ENCODE measurements around the gene NAV2.

Gene NAV2

DNA sequence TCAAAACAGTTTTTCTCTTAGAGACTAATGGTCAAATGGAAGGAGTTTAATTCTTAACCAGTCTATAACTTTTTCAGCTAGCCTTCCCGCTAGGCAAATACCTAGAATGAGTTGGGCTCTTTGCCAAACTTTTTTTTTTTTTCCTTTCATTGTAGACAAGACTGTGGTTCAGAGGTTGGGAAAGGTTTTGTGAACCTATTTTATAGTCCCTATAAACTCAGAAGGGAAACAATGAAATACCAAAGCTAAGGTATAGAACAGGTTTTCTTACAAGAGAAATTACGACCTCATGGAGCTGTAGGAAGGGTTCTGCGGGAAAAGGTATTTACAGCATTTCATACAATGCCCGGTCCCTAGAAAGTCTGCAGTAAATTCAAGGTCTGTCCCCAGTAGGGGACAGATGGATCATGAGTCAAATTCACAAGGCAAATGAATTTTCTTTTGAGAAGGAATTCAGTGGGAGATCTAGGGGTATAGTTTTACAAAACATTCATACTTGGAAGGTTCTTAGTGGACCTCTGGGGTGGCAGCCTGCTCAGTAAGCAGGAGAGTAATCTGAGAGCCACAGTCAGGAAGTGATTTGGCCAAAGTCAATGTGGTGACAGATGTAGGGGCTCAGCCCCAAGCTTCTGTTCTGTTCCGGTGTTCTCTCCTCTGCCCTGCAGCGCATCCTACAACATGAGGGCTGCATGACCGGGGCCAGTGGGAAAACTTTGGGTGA lies 300.9 kb downstream of the NAV2 start:
- no peak overlapping the region for H3K4me2 ChIP-seq (ENCODE audit: low read depth, low read length)
- TF ChIP-seq EZH2phosphoT487 (IDR thresholded peaks at IDR 0.05; ENCODE audit: low read length) (no peak), EZH2 (optimal IDR thresholded peaks at IDR 0.05; ENCODE audit: low read depth, low read length) (no peak)
- TF ChIP-seq, protein P1, sequence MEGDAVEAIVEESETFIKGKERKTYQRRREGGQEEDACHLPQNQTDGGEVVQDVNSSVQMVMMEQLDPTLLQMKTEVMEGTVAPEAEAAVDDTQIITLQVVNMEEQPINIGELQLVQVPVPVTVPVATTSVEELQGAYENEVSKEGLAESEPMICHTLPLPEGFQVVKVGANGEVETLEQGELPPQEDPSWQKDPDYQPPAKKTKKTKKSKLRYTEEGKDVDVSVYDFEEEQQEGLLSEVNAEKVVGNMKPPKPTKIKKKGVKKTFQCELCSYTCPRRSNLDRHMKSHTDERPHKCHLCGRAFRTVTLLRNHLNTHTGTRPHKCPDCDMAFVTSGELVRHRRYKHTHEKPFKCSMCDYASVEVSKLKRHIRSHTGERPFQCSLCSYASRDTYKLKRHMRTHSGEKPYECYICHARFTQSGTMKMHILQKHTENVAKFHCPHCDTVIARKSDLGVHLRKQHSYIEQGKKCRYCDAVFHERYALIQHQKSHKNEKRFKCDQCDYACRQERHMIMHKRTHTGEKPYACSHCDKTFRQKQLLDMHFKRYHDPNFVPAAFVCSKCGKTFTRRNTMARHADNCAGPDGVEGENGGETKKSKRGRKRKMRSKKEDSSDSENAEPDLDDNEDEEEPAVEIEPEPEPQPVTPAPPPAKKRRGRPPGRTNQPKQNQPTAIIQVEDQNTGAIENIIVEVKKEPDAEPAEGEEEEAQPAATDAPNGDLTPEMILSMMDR (IDR thresholded peaks at IDR 0.05; ENCODE audit: low read length), result no peak
- no peaks in the 10 kb centered on the region for H4K20me1 ChIP-seq (ENCODE audit: insufficient read depth, low read length)
- H2AFZ ChIP-seq (ENCODE audit: low read length), result no peak overlapping the region
- H3K4me1 ChIP-seq (ENCODE audit: low read length), result no peaks in the 10 kb centered on the region
- H3F3A ChIP-seq (ENCODE audit: insufficient read depth, low read length), result no peaks in the 10 kb centered on the region
- no peak overlapping the region for H3K9ac ChIP-seq (ENCODE audit: low read length)
- no peaks in the 10 kb centered on the region for H3K27me3 ChIP-seq (replicated peaks; ENCODE audit: insufficient read depth, low read length)
- no peaks in the 10 kb centered on the region for H3K36me3 ChIP-seq (replicated peaks; ENCODE audit: insufficient read depth, low read length)
- H3K4me3 ChIP-seq (ENCODE audit: low read length), result no peak overlapping the region
- no peaks in the 10 kb centered on the region for H3K79me2 ChIP-seq (ENCODE audit: low read length)
- no peak for DNase-seq
- no peaks in the 10 kb centered on the region for H3K9me2 ChIP-seq (replicated peaks; ENCODE audit: insufficient read depth, low read length)
- no peaks in the 10 kb centered on the region for H3K9me3 ChIP-seq (replicated peaks; ENCODE audit: insufficient read depth, low read length)
- H3K27ac ChIP-seq (ENCODE audit: low read length), result no peak overlapping the region

DNA sequence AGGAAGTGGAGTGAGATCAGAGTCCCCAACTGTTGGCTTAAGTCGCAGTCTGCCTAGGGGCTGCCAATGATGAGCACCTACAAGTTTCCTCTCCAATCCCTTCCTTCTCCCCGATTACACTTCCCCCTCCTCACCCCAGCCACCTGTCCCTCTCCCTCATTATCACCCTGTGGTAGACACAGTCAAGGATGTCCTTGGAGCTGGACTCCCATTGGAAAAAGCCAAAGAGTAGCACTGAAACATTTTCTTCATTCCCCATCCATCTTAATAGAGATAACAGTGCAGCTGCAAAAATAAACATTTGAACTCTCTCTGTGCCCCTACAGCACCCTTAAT lies 301.4 kb downstream of the NAV2 start:
- Histone ChIP-seq H3K9me2 (replicated peaks; ENCODE audit: insufficient read depth, low read length) (no peaks in the 10 kb centered on the region), H4K20me1 (ENCODE audit: insufficient read depth, low read length) (no peaks in the 10 kb centered on the region), H3K9me3 (replicated peaks; ENCODE audit: insufficient read depth, low read length) (no peaks in the 10 kb centered on the region), H3K27ac (ENCODE audit: low read length) (no peak overlapping the region), H3K36me3 (replicated peaks; ENCODE audit: insufficient read depth, low read length) (no peaks in the 10 kb centered on the region), H3K4me2 (ENCODE audit: low read depth, low read length) (no peak overlapping the region), H3K9ac (ENCODE audit: low read length) (no peak overlapping the region), H3F3A (ENCODE audit: insufficient read depth, low read length) (no peaks in the 10 kb centered on the region), H2AFZ (ENCODE audit: low read length) (no peak overlapping the region), H3K79me2 (ENCODE audit: low read length) (no peaks in the 10 kb centered on the region), H3K4me3 (ENCODE audit: low read length) (no peak overlapping the region), H3K4me1 (ENCODE audit: low read length) (no peaks in the 10 kb centered on the region), H3K27me3 (replicated peaks; ENCODE audit: insufficient read depth, low read length) (no peaks in the 10 kb centered on the region)
- DNase-seq, result no peak
- no peak for TF ChIP-seq EZH2phosphoT487 (IDR thresholded peaks at IDR 0.05; ENCODE audit: low read length)
- TF ChIP-seq EZH2 (optimal IDR thresholded peaks at IDR 0.05; ENCODE audit: low read depth, low read length), result no peak
- TF ChIP-seq, protein P1 (IDR thresholded peaks at IDR 0.05; ENCODE audit: low read length), result no peak

GRCh38 chr11:20015101-20015500 lies 302.5 kb downstream of the NAV2 start:
- Histone ChIP-seq H3F3A (ENCODE audit: insufficient read depth, low read length) (no peaks in the 10 kb centered on the region), H3K9me2 (replicated peaks; ENCODE audit: insufficient read depth, low read length) (no peaks in the 10 kb centered on the region), H3K4me3 (ENCODE audit: low read length) (no peak overlapping the region), H3K36me3 (replicated peaks; ENCODE audit: insufficient read depth, low read length) (no peaks in the 10 kb centered on the region), H3K4me1 (ENCODE audit: low read length) (no peaks in the 10 kb centered on the region), H3K27me3 (replicated peaks; ENCODE audit: insufficient read depth, low read length) (no peaks in the 10 kb centered on the region), H4K20me1 (ENCODE audit: insufficient read depth, low read length) (no peaks in the 10 kb centered on the region), H3K9ac (ENCODE audit: low read length) (no peak overlapping the region), H3K79me2 (ENCODE audit: low read length) (no peaks in the 10 kb centered on the region), H3K27ac (ENCODE audit: low read length) (no peak overlapping the region), H3K4me2 (ENCODE audit: low read depth, low read length) (no peak overlapping the region), H2AFZ (ENCODE audit: low read length) (no peak overlapping the region), H3K9me3 (replicated peaks; ENCODE audit: insufficient read depth, low read length) (no peaks in the 10 kb centered on the region)
- TF ChIP-seq, protein P1 (IDR thresholded peaks at IDR 0.05; ENCODE audit: low read length), result no peak
- no peak for TF ChIP-seq EZH2 (optimal IDR thresholded peaks at IDR 0.05; ENCODE audit: low read depth, low read length)
- TF ChIP-seq EZH2phosphoT487 (IDR thresholded peaks at IDR 0.05; ENCODE audit: low read length), result no peak
- DNase-seq, result no peak
